SH-SY5Y (cell line): ENCODE measurements around the gene INSC.

Experiments used
- GATA2 ChIP-seq: IDR thresholded peaks from 2 replicates; pipeline ENCODE4 v1.6.1; 2011; ENCODE audit warnings: mild to moderate bottlenecking, low read depth, low read length
- GATA3 ChIP-seq: IDR thresholded peaks from 2 replicates; pipeline ENCODE4 v1.6.1; 2011; ENCODE audit warnings: low read depth, mild to moderate bottlenecking, low read length, moderate library complexity

The INSC gene

GRCh38 chr11:15200696-15201095 is 86.0 kb downstream of the INSC start:
- no peak for TF ChIP-seq GATA2
- TF ChIP-seq GATA3, result no peak

DNA sequence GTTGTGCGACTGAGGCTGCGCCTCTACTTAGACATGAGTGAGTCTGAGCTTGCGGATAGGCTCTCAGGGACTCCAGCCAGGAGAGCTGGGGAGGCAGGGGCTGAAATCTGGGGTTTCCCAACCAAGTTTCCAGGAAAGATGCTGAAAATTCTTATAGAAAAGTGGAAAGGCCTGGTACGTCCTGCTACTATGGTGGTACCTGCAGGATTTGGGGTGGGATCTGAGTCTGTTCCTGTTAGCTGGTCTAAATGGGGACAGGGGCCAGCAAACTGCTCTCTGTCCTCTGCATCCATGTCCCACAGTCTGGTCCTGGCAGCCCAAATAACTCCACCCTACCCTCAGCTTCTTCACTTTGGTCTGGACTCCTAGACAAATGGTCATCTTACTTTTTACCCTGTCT is 86.9 kb downstream of the INSC start:
- TF ChIP-seq GATA3 (no peak), GATA2 (no peak)

DNA sequence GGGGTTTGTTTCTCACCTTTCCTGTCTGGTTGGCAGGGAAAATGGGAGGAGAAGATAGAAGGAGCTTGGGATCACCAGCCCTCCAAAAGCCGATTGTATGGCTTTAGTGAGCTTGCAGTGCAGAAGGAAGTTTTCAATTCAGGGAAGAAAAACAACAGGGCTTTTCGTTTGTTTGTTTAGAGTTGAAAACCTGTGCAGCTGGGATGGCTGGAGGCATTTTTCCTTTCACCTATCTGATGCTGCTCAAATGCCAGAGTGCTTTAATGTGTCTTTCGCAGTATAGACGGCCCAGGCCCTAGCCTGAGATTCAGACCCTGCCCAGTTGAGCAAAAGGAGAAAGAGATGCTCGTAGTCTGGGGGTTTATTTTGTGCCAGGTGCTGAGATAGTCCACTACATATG is 87.9 kb downstream of the INSC start:
- TF ChIP-seq GATA2, result peak; percentile 31; the same call in 1 of the 2 replicates
- TF ChIP-seq GATA3, result no peak

DNA sequence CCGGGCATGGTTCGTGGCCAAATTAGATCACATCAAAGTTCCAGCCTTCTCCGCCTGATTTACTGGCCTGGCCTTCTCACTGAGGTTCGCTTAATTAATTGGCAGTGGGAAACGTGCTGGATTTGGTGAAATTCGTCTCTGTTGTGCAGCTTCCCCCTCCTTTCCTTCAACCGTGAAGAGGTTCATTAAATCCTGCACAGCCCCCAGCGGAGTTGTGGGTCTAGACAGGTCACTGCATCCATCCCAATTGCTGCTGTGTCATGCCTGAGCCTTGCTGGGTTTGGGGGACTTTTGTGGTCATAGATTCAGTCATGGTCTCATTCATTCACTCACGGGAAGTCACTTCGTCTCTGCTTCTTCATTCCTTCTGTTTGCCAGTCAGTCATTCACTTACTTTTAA is 90.0 kb downstream of the INSC start:
- TF ChIP-seq GATA3 (no peak), GATA2 (no peak)

GRCh38 chr11:15206791-15207190 is 92.1 kb downstream of the INSC start:
- TF ChIP-seq GATA2 (no peak), GATA3 (no peak)

- TF ChIP-seq GATA3 (no peak), GATA2 (no peak)
Measured at GRCh38 chr11:15208378-15209222, 93.9 kb downstream of the INSC start.

GRCh38 chr11:15212876-15213275 is 98.2 kb downstream of the INSC start:
- no peak for TF ChIP-seq GATA3

DNA sequence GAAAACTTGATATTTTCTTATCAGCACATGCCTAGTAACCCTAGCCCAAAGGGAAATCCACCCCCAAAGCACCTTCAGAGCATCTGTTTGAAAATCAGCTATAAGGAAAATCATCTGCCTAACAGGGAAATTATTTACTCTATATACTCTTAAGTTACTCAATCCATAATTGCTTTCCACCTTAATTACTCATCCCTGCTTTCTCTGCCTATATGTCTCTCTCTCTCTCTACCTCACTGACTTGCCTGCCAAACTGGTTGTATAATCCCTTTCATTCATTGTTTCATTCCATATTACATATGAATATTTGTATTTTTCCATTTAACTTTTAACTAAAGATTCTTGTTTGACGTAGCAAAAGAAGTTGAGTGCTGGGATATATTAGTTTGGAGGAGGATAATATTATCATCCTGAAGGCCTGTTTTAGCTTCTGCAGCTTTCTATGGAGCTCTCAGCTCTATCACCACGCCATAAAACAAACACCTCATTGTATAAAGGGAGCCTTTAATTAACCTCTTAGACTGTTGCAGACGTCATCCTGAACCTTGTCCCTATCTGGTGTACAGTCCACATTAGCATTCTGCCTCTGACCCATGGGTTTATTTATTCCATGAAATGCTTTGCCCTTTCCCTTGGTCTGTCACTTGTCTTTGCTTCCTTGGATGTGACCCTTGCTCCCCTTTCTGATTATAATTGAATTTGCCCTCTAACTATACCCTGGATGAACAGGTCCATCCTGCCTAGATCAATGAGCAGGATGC is 98.9 kb downstream of the INSC start:
- no peak for TF ChIP-seq GATA2
- no peak for TF ChIP-seq GATA3

- TF ChIP-seq GATA2 (no peak), GATA3 (no peak)
Measured at GRCh38 chr11:15215005-15215404, 100.3 kb downstream of the INSC start.

DNA sequence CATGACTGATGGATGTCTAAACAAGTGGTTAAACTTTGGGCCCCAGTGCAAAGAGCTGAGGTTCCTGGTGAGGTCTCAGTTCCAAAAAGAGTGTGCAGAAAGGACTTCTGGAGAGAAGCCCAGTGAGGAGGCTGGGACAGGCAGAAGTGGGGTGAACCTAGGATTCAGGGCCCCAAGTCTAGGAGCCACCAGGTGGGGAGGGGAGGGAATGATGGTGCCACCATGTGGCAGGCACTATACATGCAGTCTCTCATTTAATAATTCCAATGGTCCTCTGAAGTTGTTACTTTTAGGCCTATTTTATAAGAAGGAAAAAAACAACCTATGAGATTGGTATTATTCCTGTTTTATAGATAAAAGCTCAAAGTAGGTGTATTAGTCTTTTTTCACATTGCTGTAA is 102.0 kb downstream of the INSC start:
- TF ChIP-seq GATA3, result no peak
- no peak for TF ChIP-seq GATA2

DNA sequence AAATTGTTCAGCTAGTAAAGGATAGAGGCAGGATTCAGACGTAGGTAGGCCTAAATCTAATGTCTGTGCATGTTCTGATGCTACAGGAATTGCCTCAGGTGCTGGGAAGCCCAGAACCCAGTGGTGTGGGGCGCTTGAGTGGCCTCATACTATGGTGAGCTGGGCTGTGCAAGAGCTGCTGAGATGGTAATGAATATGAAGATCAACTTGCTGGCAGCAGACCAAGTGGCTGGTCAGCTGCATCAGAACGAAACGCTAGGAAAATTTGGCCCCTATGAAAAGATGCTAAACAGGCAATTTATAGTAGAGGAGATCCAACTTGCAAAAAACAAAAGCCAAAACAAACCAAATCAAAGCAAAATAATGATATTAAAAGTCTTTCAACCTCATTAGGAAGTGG is 102.7 kb downstream of the INSC start:
- no peak for TF ChIP-seq GATA2
- no peak for TF ChIP-seq GATA3

DNA sequence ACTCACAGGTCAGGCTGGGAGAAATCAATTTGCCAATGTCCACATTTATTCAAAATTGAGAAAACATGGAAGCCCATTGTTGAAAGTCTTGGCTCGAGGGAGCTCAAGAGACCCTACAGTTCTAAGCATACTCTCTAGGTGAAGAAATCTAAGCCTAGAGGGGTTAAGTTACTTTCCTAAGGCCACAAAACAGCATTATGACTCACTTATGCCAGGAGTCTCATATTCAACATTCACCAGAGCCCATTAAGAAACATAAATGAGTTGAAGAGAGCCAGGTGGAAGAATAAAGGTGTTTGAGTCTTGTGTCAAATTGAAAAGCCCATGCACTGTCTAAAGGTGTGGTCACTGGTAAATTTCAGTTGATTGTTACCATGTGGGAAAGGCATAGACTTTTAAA is 108.1 kb downstream of the INSC start:
- TF ChIP-seq GATA2, result no peak
- TF ChIP-seq GATA3, result no peak

GRCh38 chr11:15223318-15223717 is 108.6 kb downstream of the INSC start:
- TF ChIP-seq GATA2 (0 out of 2 replicates have a peak, but pooled peaks have one; percentile 32), GATA3 (no peak)

- TF ChIP-seq GATA3, result no peak
- TF ChIP-seq GATA2, result no peak
Measured at GRCh38 chr11:15224466-15224865, 109.7 kb downstream of the INSC start.

DNA sequence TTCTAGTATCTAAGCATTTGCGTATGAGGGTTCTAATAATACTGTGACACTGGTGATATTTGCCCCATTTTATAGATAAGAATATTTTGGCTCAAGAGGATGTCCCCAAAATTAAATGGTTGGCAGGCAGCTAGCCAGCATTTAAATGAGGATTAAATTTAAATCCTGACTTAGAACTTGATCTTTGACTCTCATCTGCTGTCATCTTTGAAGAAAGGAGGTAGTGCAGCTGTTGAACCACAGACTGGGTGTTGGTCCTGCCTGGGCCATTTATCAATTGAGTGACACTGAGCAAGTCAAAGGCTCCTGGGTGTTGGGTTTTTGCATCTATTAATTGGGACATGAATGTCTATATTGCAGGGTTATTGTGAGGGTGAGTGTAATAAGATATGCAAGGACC is 112.3 kb downstream of the INSC start:
- TF ChIP-seq GATA3, result no peak
- no peak for TF ChIP-seq GATA2

GRCh38 chr11:15228331-15228849 is 113.7 kb downstream of the INSC start:
- TF ChIP-seq GATA3, result no peak
